HepG2 (cell line): ENCODE data around the gene EPHB6. TPM values are rescaled to one million over a fixed set of nuclear protein-coding genes. Genes with fewer than 3 reads are reported as not detected.

ENCODE experiments used
- ATAC-seq: fragments of 200-7000 bp; cut with Tn5 transposase; 3 replicates; pipeline ENCODE4 v1.9.1; 2020; ENCODE audit warnings: mild to moderate bottlenecking, moderate library complexity
- BruUV-seq: library from RNA; stranded (reverse); fragments of 400-500 nt; replicated peaks from 2 replicates; lab custom pipeline; 2021; lab: Mats Ljungman, UMichigan
- CTCF ChIA-PET: fragments of 300-600 bp; formaldehyde crosslinking; extraction: SDS; loops from one replicate; lab custom pipeline; 2021; ENCODE audit warnings: low total read pairs, inconsistent platforms, low intra/inter-chr PET ratio; lab: Yijun Ruan, JAX
- POLR2A ChIA-PET: fragments of 350-600 bp; sonication (Branson Sonifier 250); formaldehyde crosslinking; loops from one replicate; lab custom pipeline; 2020; ENCODE audit warnings: antibody characterized with exemption, inconsistent platforms; lab: Yijun Ruan, JAX
- DNase-seq: peaks from one replicate; pipeline ENCODE4 v3.0.0-alpha.2; 2015; ENCODE audit warnings: low spot score
- FAIRE-seq: peaks from 3 replicates; lab custom pipeline; 2011; peaks lifted over from hg19 to GRCh38; lab: Jason Lieb, UNC
- H2AFZ ChIP-seq: one replicate; pipeline ENCODE4 v1.6.1; 2011; ENCODE audit warnings: low read length, inconsistent platforms
- H3K27ac ChIP-seq: fragments of 300-600 bp; 3 replicates; pipeline ENCODE4 v1.8.0; 2011; ENCODE audit warnings: mixed run types, mild to moderate bottlenecking, mixed read lengths, low read length, inconsistent platforms; ENCODE audit not compliant: insufficient read depth; ENCODE audit errors: extremely low read length
- H3K27me3 ChIP-seq, 2 experiments: fragments of 200-600 bp in 1 of 2; 2 replicates in 1 of 2; 3 replicates in 1 of 2; pipeline versions ENCODE4 v1.6.0 to v1.8.0; 2011; ENCODE audit warnings: low read length in 2 of 2, mild to moderate bottlenecking in 2 of 2, moderate library complexity in 2 of 2, inconsistent platforms in 1 of 2; ENCODE audit not compliant: insufficient read depth in 2 of 2, control insufficient read depth in 1 of 2
- H3K36me3 ChIP-seq, 2 experiments: fragments of 200-600 bp in 1 of 2; replicated peaks in 1 of 2; 2 replicates in 1 of 2; 3 replicates in 1 of 2; pipeline versions ENCODE4 v1.5.1 to v1.8.0; 2011; ENCODE audit warnings: low read length in 2 of 2, inconsistent platforms in 1 of 2; ENCODE audit not compliant: insufficient read depth in 2 of 2, control insufficient read depth in 1 of 2
- H3K4me1 ChIP-seq: 2 replicates; pipeline ENCODE4 v1.5.1; 2012; ENCODE audit warnings: low read length, inconsistent platforms; ENCODE audit not compliant: insufficient read depth
- H3K4me2 ChIP-seq: 2 replicates; pipeline ENCODE4 v1.6.0; 2011; ENCODE audit warnings: low read depth, low read length, inconsistent platforms
- H3K4me3 ChIP-seq, 3 experiments: fragments of 200-600 bp in 1 of 3; sonication (generic), shearing (Covaris generic) in 1 of 3; replicated peaks in 1 of 3; 2 replicates each; pipeline ENCODE4 v1.5.1; 2011 to 2016; ENCODE audit warnings: low read length in 3 of 3, inconsistent platforms in 2 of 3, low read depth in 2 of 3, mild to moderate bottlenecking in 2 of 3, control low read depth in 1 of 3, mixed read lengths in 1 of 3; ENCODE audit not compliant: insufficient read depth in 1 of 3
- H3K79me2 ChIP-seq: one replicate; pipeline ENCODE4 v1.6.1; 2011; ENCODE audit warnings: low read length, inconsistent platforms; ENCODE audit not compliant: insufficient read depth
- H3K9ac ChIP-seq: 2 replicates; pipeline ENCODE4 v1.6.0; 2011; ENCODE audit warnings: mild to moderate bottlenecking, low read depth, low read length, inconsistent platforms; ENCODE audit not compliant: insufficient read depth
- H3K9me3 ChIP-seq: 2 replicates; pipeline ENCODE4 v1.5.1; 2012; ENCODE audit warnings: mild to moderate bottlenecking, low read length
- H4K20me1 ChIP-seq: 2 replicates; pipeline ENCODE4 v1.6.0; 2011; ENCODE audit warnings: inconsistent platforms, mild to moderate bottlenecking, low read length, moderate library complexity; ENCODE audit not compliant: insufficient read depth
- ARID3A ChIP-seq: IDR thresholded peaks from 2 replicates; pipeline ENCODE4 v1.6.1; 2012; ENCODE audit warnings: low read depth, low read length, improper control_type of control experiment
- CENPBD1 ChIP-seq: sonication (generic); formaldehyde crosslinking; IDR thresholded peaks from 2 replicates; pipeline ENCODE4 v1.8.0; 2022; ENCODE audit warnings: missing genetic modification reagents, low read depth, mild to moderate bottlenecking, borderline replicate concordance
- CTCF ChIP-seq: sonication (generic); formaldehyde crosslinking; IDR thresholded peaks from 2 replicates; pipeline ENCODE4 v1.5.0; 2020; ENCODE audit warnings: mild to moderate bottlenecking, missing genetic modification reagents, moderate library complexity
- E2F5 ChIP-seq: sonication (generic); formaldehyde crosslinking; conservative IDR thresholded peaks from 2 replicates; pipeline ENCODE4 v1.4.0; 2020; ENCODE audit warnings: missing genetic modification reagents
- HOXA7 ChIP-seq: sonication (generic); formaldehyde crosslinking; IDR thresholded peaks from 2 replicates; pipeline ENCODE4 v1.8.1; 2022; ENCODE audit warnings: mild to moderate bottlenecking, missing genetic modification reagents, moderate library complexity
- MATR3 ChIP-seq: sonication (generic); formaldehyde crosslinking; IDR thresholded peaks from 2 replicates; pipeline ENCODE4 v1.4.0; 2020; ENCODE audit warnings: missing genetic modification reagents
- RFX1 ChIP-seq: fragments of 450-650 bp; IDR thresholded peaks from 2 replicates; pipeline ENCODE4 v1.6.1; 2017
- SATB2 ChIP-seq: sonication (generic); formaldehyde crosslinking; IDR thresholded peaks from 2 replicates; pipeline ENCODE4 v1.5.0; 2020; ENCODE audit warnings: missing genetic modification reagents
- SMAD1 ChIP-seq: sonication (generic); formaldehyde crosslinking; IDR thresholded peaks from 2 replicates; pipeline ENCODE4 v1.4.0; 2020; ENCODE audit warnings: missing genetic modification reagents, low read depth, mild to moderate bottlenecking, borderline replicate concordance
- SYNCRIP ChIP-seq: fragments of 200-400 bp; formaldehyde crosslinking; IDR thresholded peaks from 2 replicates; pipeline ENCODE4 v1.6.1; 2018; ENCODE audit warnings: mild to moderate bottlenecking, low read depth, low read length; ENCODE audit not compliant: insufficient read depth
- ZNF260 ChIP-seq: sonication (generic); formaldehyde crosslinking; IDR thresholded peaks from 2 replicates; pipeline ENCODE4 v1.4.0; 2020; ENCODE audit warnings: missing genetic modification reagents, low read depth, mild to moderate bottlenecking, borderline replicate concordance
- ZNF781 ChIP-seq: sonication (generic); formaldehyde crosslinking; IDR thresholded peaks from 2 replicates; pipeline ENCODE4 v1.5.1; 2020; ENCODE audit warnings: borderline replicate concordance, mild to moderate bottlenecking, missing genetic modification reagents; ENCODE audit errors: not compliant biosample characterization
- WGBS: methylation state at CpG from one replicate; pipeline ENCODE4 v1.1.6; 2017; ENCODE audit warnings: low lambda C conversion rate; 5-methylcytosine and 5-hydroxymethylcytosine counted together
- in situ Hi-C: cut with HindIII; loops from 2 replicates; pipeline ENCODE4 v1.10.0; 2017; ENCODE audit warnings: low pct_unique_long_range_greater_than_20kb; ENCODE audit not compliant: extremely low pct_ligation_motif_present
- intact Hi-C: fragments of 100-400 bp; cut with micrococcal nuclease; formaldehyde crosslinking; loops from one replicate; pipeline ENCODE4 v1.10.0; 2022; ENCODE audit not compliant: unreplicated experiment
- polyA plus RNA-seq, 8 experiments: library from polyadenylated mRNA; depleted of rRNA in 3 of 8; stranded (reverse) in 7 of 8; unstranded in 1 of 8; fragments of >200 nt; fragmentation: Illumina TruSeq in 4 of 8; extraction: Trizol in 4 of 8; gene quantifications; 2 replicates each; pipeline versions ENCODE4 v1.2.1 to v1.2.3, GENCODE V29; 2011 to 2016; ENCODE audit warnings: low read depth in 4 of 8, missing spikeins in 1 of 8, mixed read lengths in 1 of 8; ENCODE audit not compliant: insufficient read depth in 1 of 8
- total RNA-seq, 5 experiments: library from RNA; depleted of rRNA; stranded (reverse); fragments of >200 nt; fragmentation: Illumina TruSeq; extraction: Trizol; gene quantifications; 2 replicates each; pipeline ENCODE4 v1.2.3, GENCODE V29; 2016; ENCODE audit warnings: low read depth in 1 of 5

The EPHB6 gene
- total and polyA plus RNA-seq, 2 of the 13 experiments (the other 11 are each of a cell fraction or from before 2014, with no cell fraction given): not detected

- BruUV-seq: no TSS peak
- POLR2A ChIA-PET: no interaction called here
- H3K4me3 ChIP-seq: no peak overlapping the region
- H3K36me3 ChIP-seq: no peaks in the 10 kb centered on the region
- intact Hi-C loops: no loop called here
- H2AFZ ChIP-seq: no peak overlapping the region
- CTCF ChIA-PET: no interaction called here
- H3K9ac ChIP-seq: no peak overlapping the region
- FAIRE-seq (no peak), DNase-seq (no peak), ATAC-seq (no peak)
- no peaks in the 10 kb centered on the region for H3K79me2 ChIP-seq
- in situ Hi-C loops: loop anchor here (10.0 kb wide), 1 partner anchor 343 kb away; no protein-coding TSS in a partner anchor
- TF ChIP-seq ARID3A: no peak
- TF ChIP-seq MATR3 (CRISPR knock-in tag): no peak
- no peak for TF ChIP-seq E2F5
- no peak for TF ChIP-seq HOXA7 (CRISPR knock-in tag)
- H3K4me1 ChIP-seq: no peaks in the 10 kb centered on the region
- H3K27me3 ChIP-seq: peaks cover 0 to 13% of the 10 kb centered on the region in 2 experiments; a peak in 2 of 5 replicates
- H3K27ac ChIP-seq: no peak overlapping the region
- WGBS: 32% methylated on average over 14 of the region's 15 CpGs
- no peaks in the 10 kb centered on the region for H3K9me3 ChIP-seq
- H3K4me2 ChIP-seq: no peak overlapping the region
- H4K20me1 ChIP-seq: no peaks in the 10 kb centered on the region
These were observed 17.3 kb downstream of the EPHB6 start for GRCh38 chr7:142872106-142872675.

GRCh38 chr7:142873281-142873784, 18.5 kb downstream of the EPHB6 start:
- no peaks in the 10 kb centered on the region for H3K79me2 ChIP-seq
- H3K27me3 ChIP-seq: peaks cover 0 to 7% of the 10 kb centered on the region in 2 experiments; a peak in 2 of 5 replicates
- in situ Hi-C loops: loop anchor here (10.0 kb wide), 1 partner anchor 341 kb away; no protein-coding TSS in a partner anchor
- H3K27ac ChIP-seq: no peak overlapping the region
- H3K9ac ChIP-seq: no peak overlapping the region
- H3K4me1 ChIP-seq: no peaks in the 10 kb centered on the region
- no peaks in the 10 kb centered on the region for H3K9me3 ChIP-seq
- DNase-seq (no peak), ATAC-seq (peak; percentile 64), FAIRE-seq (no peak)
- intact Hi-C loops: no loop called here
- no TSS peak for BruUV-seq
- no peak overlapping the region for H3K4me3 ChIP-seq
- no peak overlapping the region for H2AFZ ChIP-seq
- no peaks in the 10 kb centered on the region for H3K36me3 ChIP-seq
- ChIA-PET POLR2A (no interaction called here), CTCF (interaction anchor here (1.2 kb wide), 1 partner anchor 342 kb away, joined by 3 read pairs; no protein-coding TSS in a partner anchor)
- 28% methylated on average over 7 of the region's 11 CpGs for WGBS
- no peaks in the 10 kb centered on the region for H4K20me1 ChIP-seq
- no peak overlapping the region for H3K4me2 ChIP-seq
- no peak for TF ChIP-seq SATB2 (CRISPR knock-in tag)
- no peak for TF ChIP-seq CENPBD1 (CRISPR knock-in tag)
- no peak for TF ChIP-seq ZNF781 (CRISPR knock-in tag)
- no peak for TF ChIP-seq SMAD1 (CRISPR knock-in tag)
- TF ChIP-seq ZNF260 (CRISPR knock-in tag): no peak
- peak; percentile 68 for TF ChIP-seq CTCF
- peak; percentile 45; the same call in 1 of the 2 replicates for TF ChIP-seq RFX1
- no peak for TF ChIP-seq SYNCRIP
